PC-3 (cell line): Measurements from ENCODE around the gene ZNF655. TPM values are rescaled to one million over a fixed set of nuclear protein-coding genes. Genes with fewer than 3 reads are reported as not detected.

Experiments
- ATAC-seq: fragments of 200-7000 bp; cut with Tn5 transposase; 2 replicates; pipeline ENCODE4 v1.9.1; 2020; ENCODE audit warnings: mild to moderate bottlenecking, moderate library complexity
- BruUV-seq: library from RNA; stranded (reverse); fragments of 400-500 nt; replicated peaks from 2 replicates; lab custom pipeline; 2021; lab: Mats Ljungman, UMichigan
- CTCF ChIA-PET: fragments of 300-600 bp; sonication (Branson Sonifier 250); formaldehyde crosslinking; loops from one replicate; lab custom pipeline; 2022; ENCODE audit warnings: antibody characterized with exemption; lab: Charles Lee
- POLR2A ChIA-PET: fragments of 300-600 bp; sonication (Branson Sonifier 250); formaldehyde crosslinking; loops from one replicate; lab custom pipeline; 2022; ENCODE audit warnings: antibody characterized with exemption; ENCODE audit not compliant: unreplicated experiment; lab: Charles Lee
- DNase-seq: peaks from one replicate; pipeline ENCODE4 v3.0.0-alpha.2; 2015
- H2AFZ ChIP-seq: fragments of 300-600 bp; sonication (generic); 2 replicates; pipeline ENCODE4 v1.6.0; 2016; ENCODE audit warnings: antibody characterized with exemption, low read length
- H3F3A ChIP-seq: fragments of 300-600 bp; sonication (generic); one replicate; pipeline ENCODE4 v1.6.0; 2017; ENCODE audit warnings: antibody characterized with exemption, low read length, control low read depth, mild to moderate bottlenecking; ENCODE audit not compliant: unreplicated experiment
- H3K27ac ChIP-seq: fragments of 300-600 bp; sonication (generic); 2 replicates; pipeline ENCODE4 v1.5.1; 2016; ENCODE audit warnings: mild to moderate bottlenecking, low read length
- H3K27me3 ChIP-seq: fragments of 300-600 bp; sonication (generic); 2 replicates; pipeline ENCODE4 v1.6.1; 2016; ENCODE audit warnings: low read length, mixed read lengths
- H3K36me3 ChIP-seq: fragments of 300-600 bp; sonication (generic); 2 replicates; pipeline ENCODE4 v1.6.1; 2016; ENCODE audit warnings: low read depth, mixed run types, low read length, mixed read lengths
- H3K4me1 ChIP-seq: fragments of 300-600 bp; sonication (generic); 2 replicates; pipeline ENCODE4 v1.5.1; 2016; ENCODE audit warnings: low read length; ENCODE audit not compliant: insufficient read depth
- H3K4me2 ChIP-seq: fragments of 300-600 bp; sonication (generic); 2 replicates; pipeline ENCODE4 v1.6.0; 2016; ENCODE audit warnings: low read length
- H3K4me3 ChIP-seq: fragments of 300-600 bp; sonication (generic); 2 replicates; pipeline ENCODE4 v1.5.1; 2016; ENCODE audit warnings: mild to moderate bottlenecking, low read length, mixed read lengths
- H3K79me2 ChIP-seq: fragments of 300-600 bp; sonication (generic); 2 replicates; pipeline ENCODE4 v1.6.1; 2017; ENCODE audit warnings: low read length, mixed read lengths
- H3K9ac ChIP-seq: fragments of 300-600 bp; sonication (generic); 2 replicates; pipeline ENCODE4 v1.6.0; 2016; ENCODE audit warnings: mild to moderate bottlenecking, low read length
- H3K9me2 ChIP-seq: fragments of 300-600 bp; sonication (generic); replicated peaks from 2 replicates; pipeline ENCODE4 v1.6.1; 2016; ENCODE audit warnings: mixed run types, low read length, mixed read lengths
- H3K9me3 ChIP-seq: fragments of 300-600 bp; sonication (generic); 2 replicates; pipeline ENCODE4 v1.6.1; 2016; ENCODE audit warnings: low read length, mixed read lengths
- H4K20me1 ChIP-seq: fragments of 300-600 bp; sonication (generic); 2 replicates; pipeline ENCODE4 v1.6.1; 2016; ENCODE audit warnings: low read length, mixed read lengths
- EZH2 ChIP-seq: fragments of 300-600 bp; sonication (generic); IDR thresholded peaks from one replicate; pipeline ENCODE4 v1.6.1; 2017; ENCODE audit warnings: antibody characterized with exemption, mild to moderate bottlenecking, low read length; ENCODE audit not compliant: unreplicated experiment
- EZH2phosphoT487 ChIP-seq: fragments of 300-600 bp; sonication (generic); IDR thresholded peaks from 2 replicates; pipeline ENCODE4 v1.6.1; 2018; ENCODE audit warnings: mild to moderate bottlenecking, antibody characterized with exemption, low read length, borderline replicate concordance
- intact Hi-C: fragments of 100-400 bp; cut with micrococcal nuclease; formaldehyde crosslinking; loops from 2 replicates; pipeline ENCODE4 v1.9.0; 2023
- total RNA-seq: library from RNA; depleted of rRNA; stranded (reverse); fragments of >200 nt; gene quantifications from 2 replicates; pipeline ENCODE4 v1.2.3, GENCODE V29; 2014
- TF ChIP-seq, protein P1 (sequence below): fragments of 300-600 bp; sonication (generic); conservative IDR thresholded peaks from 2 replicates; pipeline ENCODE4 v1.5.1; 2017; ENCODE audit warnings: antibody characterized with exemption, low read depth, mild to moderate bottlenecking, low read length

Gene ZNF655
- total RNA-seq, 1 experiment from 2014 or later, result not detected

DNA sequence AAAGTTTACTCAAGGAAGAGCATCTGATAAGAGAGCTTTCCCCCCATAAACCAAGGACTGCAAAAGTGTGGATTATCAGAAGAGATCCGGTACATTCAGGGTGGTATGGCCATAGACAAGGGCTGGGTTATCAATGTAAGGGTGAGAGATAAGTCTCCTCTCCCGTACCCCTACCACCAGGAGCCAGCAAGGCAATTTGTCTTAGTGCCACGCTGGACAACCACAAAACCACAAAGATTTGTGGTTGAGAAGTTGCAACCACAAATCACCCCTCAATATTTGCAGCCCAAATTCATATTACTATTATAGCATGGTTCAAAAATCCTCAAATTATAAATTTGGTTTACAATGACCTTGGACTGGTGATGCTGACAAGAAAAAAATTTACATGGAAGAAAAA, 56.1 kb downstream of the ZNF655 start:
- Histone ChIP-seq H3F3A (no peaks in the 10 kb centered on the region), H3K4me2 (no peak overlapping the region), H3K9me2 (no peaks in the 10 kb centered on the region), H3K9ac (no peak overlapping the region), H3K4me1 (peaks cover 21% of the 10 kb centered on the region), H2AFZ (no peak overlapping the region), H3K27ac (no peak overlapping the region), H4K20me1 (no peaks in the 10 kb centered on the region), H3K36me3 (peaks cover 6% of the 10 kb centered on the region; the same call in 1 of the 2 replicates), H3K4me3 (no peak overlapping the region), H3K9me3 (no peaks in the 10 kb centered on the region), H3K79me2 (peaks cover 22% of the 10 kb centered on the region), H3K27me3 (peaks cover 10% of the 10 kb centered on the region; the same call in 1 of the 2 replicates)
- CTCF ChIA-PET, result no interaction called here
- no peak for TF ChIP-seq EZH2phosphoT487
- TF ChIP-seq, protein P1, sequence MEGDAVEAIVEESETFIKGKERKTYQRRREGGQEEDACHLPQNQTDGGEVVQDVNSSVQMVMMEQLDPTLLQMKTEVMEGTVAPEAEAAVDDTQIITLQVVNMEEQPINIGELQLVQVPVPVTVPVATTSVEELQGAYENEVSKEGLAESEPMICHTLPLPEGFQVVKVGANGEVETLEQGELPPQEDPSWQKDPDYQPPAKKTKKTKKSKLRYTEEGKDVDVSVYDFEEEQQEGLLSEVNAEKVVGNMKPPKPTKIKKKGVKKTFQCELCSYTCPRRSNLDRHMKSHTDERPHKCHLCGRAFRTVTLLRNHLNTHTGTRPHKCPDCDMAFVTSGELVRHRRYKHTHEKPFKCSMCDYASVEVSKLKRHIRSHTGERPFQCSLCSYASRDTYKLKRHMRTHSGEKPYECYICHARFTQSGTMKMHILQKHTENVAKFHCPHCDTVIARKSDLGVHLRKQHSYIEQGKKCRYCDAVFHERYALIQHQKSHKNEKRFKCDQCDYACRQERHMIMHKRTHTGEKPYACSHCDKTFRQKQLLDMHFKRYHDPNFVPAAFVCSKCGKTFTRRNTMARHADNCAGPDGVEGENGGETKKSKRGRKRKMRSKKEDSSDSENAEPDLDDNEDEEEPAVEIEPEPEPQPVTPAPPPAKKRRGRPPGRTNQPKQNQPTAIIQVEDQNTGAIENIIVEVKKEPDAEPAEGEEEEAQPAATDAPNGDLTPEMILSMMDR, result no peak
- TF ChIP-seq EZH2, result no peak
- BruUV-seq, result no TSS peak
- DNase-seq (no peak), ATAC-seq (no peak)
- POLR2A ChIA-PET, result no interaction called here
- intact Hi-C loops, result no loop called here

DNA sequence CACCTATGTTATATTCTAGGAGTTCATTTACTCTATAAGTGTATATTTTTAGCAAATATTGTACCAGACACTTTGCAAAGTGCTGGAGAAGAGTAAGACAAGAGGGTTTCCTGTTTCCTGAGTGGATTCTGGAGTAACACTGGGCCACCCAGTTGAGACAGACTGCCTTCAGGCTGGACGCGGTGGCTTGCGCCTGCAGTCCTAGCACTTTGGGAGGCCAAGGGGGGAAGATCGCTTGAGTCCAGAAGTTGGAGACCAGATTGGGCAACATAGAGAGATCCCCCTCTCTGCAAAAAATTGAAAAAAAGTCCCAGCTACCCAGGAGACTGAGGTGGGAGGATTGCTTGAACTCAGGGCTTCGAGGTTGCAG, 57.5 kb downstream of the ZNF655 start:
- Histone ChIP-seq H4K20me1 (no peaks in the 10 kb centered on the region), H3K4me2 (peak overlapping the region; percentile 98), H3K27me3 (no peaks in the 10 kb centered on the region), H3K9me3 (no peaks in the 10 kb centered on the region), H3K27ac (no peak overlapping the region), H3K79me2 (peaks cover 32% of the 10 kb centered on the region), H3K9ac (peak overlapping the region; percentile 98; the same call in 1 of the 2 replicates), H3K4me1 (peaks cover 21% of the 10 kb centered on the region), H3K4me3 (peak overlapping the region; percentile 96), H2AFZ (peak overlapping the region; percentile 100; the same call in 1 of the 2 replicates), H3K36me3 (peaks cover 21% of the 10 kb centered on the region; the same call in 1 of the 2 replicates), H3K9me2 (no peaks in the 10 kb centered on the region), H3F3A (no peaks in the 10 kb centered on the region)
- ATAC-seq (no peak), DNase-seq (no peak)
- no TSS peak for BruUV-seq
- intact Hi-C loops, result loop anchor here (1.0 to 5.0 kb wide), 6 partner anchors 53 to 301 kb away; partner anchors contain the start of genes FAM200A, TRIM4 and ZNF394
- ChIA-PET CTCF (interaction anchor here (0.6 to 2.6 kb wide), 2 partner anchors 90 to 244 kb away, joined by 4 to 8 read pairs; no protein-coding TSS in a partner anchor), POLR2A (no interaction called here)
- TF ChIP-seq, protein P1, result no peak
- TF ChIP-seq EZH2, result no peak
- TF ChIP-seq EZH2phosphoT487, result no peak
